HPDE6-E6E7 (cell line): ENCODE measurements around the gene VPS41.
"Not testable (repeated sequence)": the region's sequence is repeated elsewhere in the genome, so short reads cannot be mapped to it uniquely, and the experiment has no call there.

Source experiments
- DNase-seq: peaks from one replicate; pipeline ENCODE4 v3.0.0; 2011; ENCODE audit warnings: missing footprints; ENCODE audit errors: extremely low spot score

The VPS41 gene

GRCh38 chr7:38854947-38855346, 54.0 kb downstream of the VPS41 start:
- DNase-seq = not testable (repeated sequence)

GRCh38 chr7:38851321-38851720, 57.7 kb downstream of the VPS41 start:
- no peak for DNase-seq

- DNase-seq = no peak
Measured at GRCh38 chr7:38846280-38846679, 62.7 kb downstream of the VPS41 start.

- no peak for DNase-seq
Measured at GRCh38 chr7:38844952-38845563, 63.9 kb downstream of the VPS41 start.

- no peak for DNase-seq
Measured at GRCh38 chr7:38842746-38843145, 66.2 kb downstream of the VPS41 start.

DNA sequence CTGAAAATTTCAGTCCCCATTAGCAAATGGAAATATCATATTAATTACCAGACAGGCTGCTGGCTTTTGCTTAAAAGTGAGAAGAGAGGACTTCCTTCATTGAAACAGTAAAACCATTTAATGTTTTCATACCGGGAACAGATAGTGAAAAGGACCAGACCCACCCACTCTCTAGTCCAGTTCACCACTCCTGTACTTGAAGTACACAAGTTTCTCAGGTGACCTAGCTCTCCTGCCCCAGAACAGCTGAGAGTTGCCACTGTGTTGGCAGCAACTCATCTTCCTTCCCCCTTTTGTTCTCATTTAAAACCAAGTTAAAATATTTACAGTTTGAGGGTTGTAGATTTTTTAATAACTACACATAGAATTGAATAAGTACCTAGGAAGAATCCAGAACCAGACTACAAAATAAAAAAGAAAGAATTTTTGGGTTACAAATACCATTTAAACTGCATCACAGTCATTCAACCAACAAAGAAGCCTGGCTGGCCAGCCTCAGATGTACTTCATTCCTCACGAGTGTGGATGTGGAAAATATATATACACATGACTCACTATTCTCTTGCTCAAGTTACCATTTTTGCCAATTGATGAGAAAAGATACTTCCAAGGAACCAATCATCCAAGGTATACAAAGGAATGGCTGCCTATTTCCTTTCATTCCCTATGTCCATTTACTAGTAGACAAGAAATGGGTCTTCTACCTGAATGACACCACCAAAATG, 68.1 kb downstream of the VPS41 start:
- no peak for DNase-seq

DNA sequence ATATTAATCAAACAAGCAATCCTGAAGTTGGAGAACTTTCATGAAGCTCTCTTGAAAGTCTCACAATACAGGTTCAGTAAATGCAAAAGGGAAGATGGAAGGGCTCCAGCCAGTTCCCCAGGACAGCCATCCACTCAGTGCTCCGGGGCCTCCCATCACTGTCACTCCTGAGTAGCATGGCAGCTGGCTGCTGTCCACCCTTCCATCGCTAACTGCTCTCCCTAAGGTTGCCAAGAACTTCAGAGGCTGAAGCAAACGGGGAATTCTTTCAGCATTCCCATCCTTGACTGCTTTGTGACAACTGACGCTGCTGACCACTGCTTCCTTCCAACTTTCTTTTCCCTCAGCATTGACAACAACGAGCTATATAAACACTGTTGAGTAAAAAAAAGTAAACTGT, 69.1 kb downstream of the VPS41 start:
- no peak for DNase-seq

- no peak for DNase-seq
Measured at GRCh38 chr7:38838725-38839385, 70.1 kb downstream of the VPS41 start.

DNA sequence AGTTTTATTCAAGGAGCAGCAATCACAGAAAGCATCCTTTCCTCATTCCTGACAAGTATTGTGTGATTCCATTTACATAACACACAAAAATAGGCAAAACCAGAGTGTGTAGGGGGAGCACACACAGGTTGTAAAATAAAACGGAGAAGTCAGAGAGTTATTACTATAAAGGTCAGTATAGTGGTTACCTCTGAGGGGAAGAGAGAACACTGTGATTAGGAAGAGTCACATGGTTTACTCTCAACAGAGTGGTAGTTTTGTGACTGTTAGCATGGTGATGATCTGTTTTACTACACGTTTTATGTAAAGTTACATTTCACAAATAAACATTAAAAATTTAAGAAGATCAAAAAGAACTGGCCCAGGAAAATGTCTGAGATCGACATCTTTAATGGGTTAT, 74.6 kb downstream of the VPS41 start:
- DNase-seq = no peak

DNA sequence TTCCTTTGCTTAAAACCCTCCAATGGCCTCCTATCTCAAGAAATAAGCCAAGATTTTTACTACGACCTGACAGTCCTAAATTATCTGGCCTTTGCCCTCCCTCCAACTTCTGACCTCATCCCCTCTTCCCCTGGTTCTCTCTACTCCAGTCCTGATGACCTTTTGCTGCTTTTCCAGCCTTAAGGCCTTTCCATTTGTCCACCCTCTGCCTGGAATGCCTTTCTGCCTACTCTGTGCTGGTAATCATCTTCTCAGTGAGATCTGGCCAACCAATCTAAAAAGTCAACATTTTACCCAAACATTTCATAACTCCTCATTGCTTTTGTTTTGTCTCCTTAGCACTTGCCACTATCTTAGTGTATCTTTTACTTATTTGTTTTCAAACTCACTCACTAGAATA, 75.7 kb downstream of the VPS41 start:
- no peak for DNase-seq

GRCh38 chr7:38831259-38831996, 77.6 kb downstream of the VPS41 start:
- DNase-seq = no peak

GRCh38 chr7:38830826-38831225, 78.2 kb downstream of the VPS41 start:
- no peak for DNase-seq

DNA sequence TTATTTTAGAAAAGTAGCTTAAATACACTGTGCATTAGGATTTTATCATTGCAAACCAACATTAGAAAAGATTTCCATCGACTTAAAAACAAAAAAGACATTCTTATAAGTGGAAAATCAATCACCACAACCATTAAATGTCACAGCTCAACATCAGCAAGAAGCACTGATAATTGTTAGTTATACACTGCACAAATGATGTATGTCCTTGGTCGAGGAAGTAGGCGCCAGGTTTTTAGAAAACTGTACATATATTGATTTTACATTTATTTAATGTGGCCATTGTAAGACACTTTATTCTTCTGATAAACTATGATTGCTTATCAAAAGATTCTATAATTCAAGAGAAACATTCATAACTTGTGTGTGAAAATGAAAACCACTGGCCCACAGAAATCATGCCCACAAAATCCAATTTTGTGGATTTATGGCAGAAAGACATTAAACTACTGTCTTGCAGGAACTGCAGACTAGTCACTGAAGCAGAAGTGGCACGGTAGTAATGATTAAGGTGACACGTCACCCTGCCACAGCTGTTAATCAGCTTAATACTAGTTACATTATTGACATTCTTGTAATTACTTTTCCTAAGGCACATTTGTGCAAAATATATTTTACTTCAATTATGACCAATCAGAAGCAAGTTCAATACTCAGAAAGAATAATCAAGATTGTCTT, 79.4 kb downstream of the VPS41 start:
- DNase-seq = no peak

GRCh38 chr7:38828026-38828425, 81.0 kb downstream of the VPS41 start:
- no peak for DNase-seq

DNA sequence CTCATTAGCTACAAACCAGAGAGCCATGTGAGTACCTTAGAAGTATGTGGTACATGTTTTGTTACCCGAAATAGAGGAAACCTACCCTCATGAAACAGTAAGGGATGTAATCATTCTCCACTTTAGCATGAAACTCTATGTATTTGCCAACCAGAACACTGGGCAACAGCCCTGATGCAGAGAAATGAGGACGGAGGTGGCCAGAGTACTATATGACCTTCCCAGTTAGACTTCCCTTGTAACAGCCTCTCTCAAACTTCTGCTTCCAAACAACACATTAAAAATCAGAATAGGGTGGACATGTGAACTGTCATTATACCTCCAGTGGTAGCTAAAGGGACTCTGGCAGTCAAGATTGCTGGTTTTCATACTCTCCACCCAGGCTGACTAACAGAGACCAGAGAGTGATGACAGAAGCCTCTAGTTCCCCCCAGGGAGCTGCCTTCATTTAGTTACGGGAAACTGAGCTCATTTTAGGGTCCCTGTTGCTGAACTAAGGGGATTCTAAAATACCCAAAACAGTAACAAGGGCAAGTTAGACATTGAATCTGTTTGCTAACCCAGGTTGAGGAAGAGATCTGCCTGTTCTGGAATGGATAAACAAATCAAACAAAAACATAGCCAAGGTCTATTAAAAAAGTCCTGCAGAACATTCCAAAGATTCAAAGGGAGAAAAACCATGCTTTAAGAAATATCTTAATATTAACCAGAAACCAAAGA, 83.1 kb downstream of the VPS41 start:
- no peak for DNase-seq

DNA sequence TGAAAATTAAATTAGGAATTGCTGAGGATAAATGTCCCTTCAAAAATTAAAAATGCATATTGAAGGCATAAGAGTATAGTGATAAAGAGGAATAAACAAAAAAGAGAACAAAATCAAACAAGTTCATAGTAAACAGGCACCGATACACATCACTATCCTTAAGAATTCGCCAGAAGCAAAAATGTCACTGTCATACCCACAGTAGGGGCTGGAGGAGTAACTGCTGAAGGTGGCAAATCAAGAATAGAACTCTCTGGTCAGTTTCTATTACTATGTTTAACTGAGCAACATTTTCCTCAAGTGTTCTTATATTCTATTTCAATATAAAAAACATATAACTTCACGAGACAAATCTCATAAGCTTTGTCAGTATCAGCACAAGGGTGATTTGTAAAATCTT, 84.0 kb downstream of the VPS41 start:
- no peak for DNase-seq

DNA sequence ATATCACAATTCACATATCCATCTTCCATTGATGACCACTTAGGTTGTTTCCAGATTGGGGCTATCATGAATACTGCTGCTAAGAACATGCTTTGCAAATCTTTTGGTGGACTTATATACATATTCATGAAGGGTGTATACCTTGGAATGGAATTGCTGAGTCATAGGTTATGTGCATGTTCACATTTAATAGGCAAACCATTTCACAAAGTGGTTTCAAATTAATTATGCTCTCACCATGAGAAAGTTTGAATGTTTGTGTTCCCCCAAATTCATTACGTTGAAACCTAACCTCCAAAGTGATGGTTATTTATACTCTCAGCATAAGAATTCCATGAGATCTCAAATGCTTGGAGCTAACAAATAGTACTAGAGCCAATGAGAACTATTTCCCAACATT, 86.4 kb downstream of the VPS41 start:
- DNase-seq = no peak

DNA sequence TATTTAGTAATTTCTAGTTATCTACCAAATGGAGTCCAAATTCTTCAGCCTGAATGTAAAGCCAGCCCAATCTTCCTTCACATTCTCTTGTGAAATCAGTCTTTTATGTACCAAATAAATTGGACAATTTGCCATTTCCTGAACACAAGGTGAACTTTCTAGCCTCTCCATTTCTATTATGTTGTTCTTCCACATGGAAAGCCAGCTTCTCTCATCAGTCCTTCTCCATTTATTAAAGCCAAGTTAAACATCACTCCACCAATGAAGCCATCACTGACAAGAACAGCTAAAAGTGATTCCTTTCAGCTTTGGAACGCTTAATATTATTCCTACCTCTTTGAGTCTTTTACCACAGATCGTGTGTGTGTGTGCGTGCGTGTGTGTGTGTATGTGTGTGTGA, 88.4 kb downstream of the VPS41 start:
- no peak for DNase-seq

DNA sequence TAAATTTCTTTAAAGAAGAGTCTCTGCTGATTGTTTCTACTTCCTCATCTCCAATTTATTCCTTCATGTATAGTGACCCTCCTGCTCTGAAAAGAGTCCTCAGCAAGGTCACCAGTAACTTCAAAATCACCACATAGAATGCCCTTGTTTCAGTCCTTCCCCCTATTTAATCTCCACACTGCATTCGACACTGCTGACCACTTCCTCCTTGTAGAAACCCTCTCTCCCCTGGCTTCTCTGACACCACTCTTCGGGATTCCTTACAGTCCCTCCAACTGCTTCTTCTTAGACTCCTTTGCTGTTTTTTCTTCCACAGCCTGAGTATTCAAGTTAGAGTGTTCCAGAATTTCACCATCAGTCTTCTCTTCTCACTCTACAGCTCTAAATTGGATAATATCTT, 89.5 kb downstream of the VPS41 start:
- DNase-seq = no peak

DNA sequence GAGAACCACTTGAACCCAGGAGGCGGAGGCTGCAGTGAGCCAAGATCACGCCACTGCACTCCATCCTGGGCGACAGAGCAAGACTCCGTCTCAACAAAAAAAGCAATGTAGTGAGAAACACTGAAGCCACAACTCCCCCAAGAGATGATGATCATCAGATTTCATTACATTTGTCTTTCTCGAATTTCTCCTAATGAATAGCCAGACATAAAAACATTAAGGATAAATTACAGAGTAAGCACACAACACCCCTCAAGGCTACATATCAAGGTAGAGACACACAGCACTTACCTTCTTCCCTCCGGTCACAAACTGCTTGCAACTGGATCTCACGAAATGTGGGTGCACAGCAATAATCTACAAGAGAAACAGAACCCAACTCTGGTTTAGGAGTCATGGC, 91.5 kb downstream of the VPS41 start:
- no peak for DNase-seq

- no peak for DNase-seq
Measured at GRCh38 chr7:38813768-38814167, 95.2 kb downstream of the VPS41 start.
